CD4-positive, alpha-beta T cell treated with Interleukin-4 for 4 hours (primary cell): ENCODE data around the gene SPATC1L.

Experiments used
- DNase-seq: peaks from one replicate; pipeline ENCODE4 v3.0.0-alpha.2; 2020

The SPATC1L gene

GRCh38 chr21:46117586-46118315, 66.5 kb downstream of the SPATC1L start:
- no peak for DNase-seq

- no peak for DNase-seq
These were observed 67.3 kb downstream of the SPATC1L start for GRCh38 chr21:46116776-46117585.

- no peak for DNase-seq
These were observed 68.0 kb downstream of the SPATC1L start for GRCh38 chr21:46116189-46116775.

- no peak for DNase-seq
These were observed 68.6 kb downstream of the SPATC1L start for GRCh38 chr21:46115441-46116188.

- DNase-seq = no peak
These were observed 69.3 kb downstream of the SPATC1L start for GRCh38 chr21:46114963-46115362.

- DNase-seq = no peak
These were observed 70.6 kb downstream of the SPATC1L start for GRCh38 chr21:46113497-46114176.

- no peak for DNase-seq
These were observed 71.5 kb downstream of the SPATC1L start for GRCh38 chr21:46112725-46113215.

GRCh38 chr21:46111857-46112724, 72.2 kb downstream of the SPATC1L start:
- DNase-seq = no peak

GRCh38 chr21:46111193-46111571, 73.1 kb downstream of the SPATC1L start:
- no peak for DNase-seq
